COR-L47 (cell line): ENCODE measurements around the gene FGD5.

ENCODE experiments used
- DNase-seq: peaks from one replicate; lab custom pipeline; 2025; lab: John Stamatoyannopoulos, UW

The FGD5 gene

DNA sequence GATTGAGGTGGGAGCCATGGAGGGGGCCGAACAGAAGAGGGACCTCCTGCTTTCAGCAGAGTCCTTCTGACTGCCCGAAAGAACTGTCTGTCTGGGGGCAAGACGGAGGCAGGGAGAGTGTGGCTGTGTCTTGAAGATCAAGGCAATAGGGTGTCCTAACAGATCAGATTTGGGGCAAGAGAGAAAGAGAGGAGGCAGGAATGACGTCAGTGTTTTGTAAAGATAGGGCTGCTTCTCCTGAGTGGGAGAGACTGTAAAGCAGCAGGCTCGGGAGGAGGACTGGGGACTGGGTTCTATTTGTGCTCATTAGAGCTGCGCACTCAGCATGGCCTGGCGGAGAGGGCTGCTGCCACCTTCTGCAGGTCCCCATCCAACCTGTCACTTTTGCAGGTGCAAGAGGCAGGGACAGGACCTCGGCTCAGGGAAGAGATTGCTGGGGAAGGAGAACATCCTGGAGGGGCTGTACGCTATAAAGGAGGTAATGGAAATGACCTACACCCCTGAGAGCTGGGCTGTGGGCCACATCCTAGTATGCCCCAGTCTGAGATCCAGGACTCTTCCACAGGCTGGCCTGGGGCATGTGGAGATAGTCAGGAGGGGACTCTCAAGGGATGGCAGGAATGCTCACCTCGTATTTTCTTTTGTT is 29.0 kb upstream of the FGD5 start:
- no peak for DNase-seq

DNA sequence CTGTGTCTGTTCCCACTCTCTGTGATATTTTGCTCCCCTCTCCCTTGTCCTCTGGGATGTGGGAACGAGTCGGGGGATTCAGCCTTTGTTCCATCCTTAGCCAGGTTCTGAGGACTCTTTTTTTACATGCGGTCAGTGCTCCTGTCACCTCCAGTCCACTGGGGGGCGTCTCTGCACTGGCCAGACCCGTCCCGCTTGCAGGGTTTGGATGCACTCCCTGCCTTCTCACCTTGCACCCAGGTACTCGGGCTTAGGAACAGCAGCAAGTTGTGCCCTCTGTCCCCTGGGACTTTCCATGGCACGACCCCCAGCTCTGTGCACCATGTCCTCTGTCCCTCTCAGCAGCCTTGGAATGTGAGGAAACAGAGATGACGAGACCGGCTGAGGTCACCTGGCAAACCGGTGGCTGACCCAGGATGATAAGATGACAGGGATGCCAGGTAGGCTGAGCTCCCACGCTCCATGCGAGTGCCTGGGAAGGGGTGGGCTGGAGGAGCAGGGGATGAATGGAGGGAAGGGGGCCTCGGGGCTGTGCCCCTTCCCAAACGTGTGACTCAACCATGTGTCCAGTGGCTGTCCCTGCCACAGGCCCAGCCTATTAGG is 27.3 kb upstream of the FGD5 start:
- no peak for DNase-seq

DNA sequence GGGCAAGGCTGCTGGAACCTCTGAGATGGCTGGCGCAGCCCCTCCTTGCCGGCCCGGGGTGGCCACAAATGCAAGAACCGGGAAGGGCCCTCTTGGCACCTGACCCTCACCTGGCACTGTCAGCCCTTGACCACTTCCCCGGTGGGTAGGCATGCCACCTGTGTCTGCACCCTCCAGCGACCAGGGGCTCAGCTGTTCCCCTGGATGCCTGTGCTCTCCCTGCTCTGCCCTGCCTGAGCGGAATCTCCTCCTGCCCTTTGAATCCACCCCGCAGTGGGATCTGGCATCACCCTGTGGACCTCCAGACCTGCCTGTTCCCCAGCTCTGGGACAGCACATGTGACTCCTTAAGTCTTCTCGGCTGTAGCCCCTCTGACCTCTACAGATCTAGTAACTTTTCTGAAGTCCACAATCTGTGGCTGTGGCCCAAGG is 26.1 kb upstream of the FGD5 start:
- no peak for DNase-seq

GRCh38 chr3:14793126-14793857 is 25.5 kb upstream of the FGD5 start:
- DNase-seq, result no peak

- no peak for DNase-seq
These were observed 24.9 kb upstream of the FGD5 start for GRCh38 chr3:14793858-14794234.

- no peak for DNase-seq
These were observed 24.3 kb upstream of the FGD5 start for GRCh38 chr3:14794435-14794834.

DNA sequence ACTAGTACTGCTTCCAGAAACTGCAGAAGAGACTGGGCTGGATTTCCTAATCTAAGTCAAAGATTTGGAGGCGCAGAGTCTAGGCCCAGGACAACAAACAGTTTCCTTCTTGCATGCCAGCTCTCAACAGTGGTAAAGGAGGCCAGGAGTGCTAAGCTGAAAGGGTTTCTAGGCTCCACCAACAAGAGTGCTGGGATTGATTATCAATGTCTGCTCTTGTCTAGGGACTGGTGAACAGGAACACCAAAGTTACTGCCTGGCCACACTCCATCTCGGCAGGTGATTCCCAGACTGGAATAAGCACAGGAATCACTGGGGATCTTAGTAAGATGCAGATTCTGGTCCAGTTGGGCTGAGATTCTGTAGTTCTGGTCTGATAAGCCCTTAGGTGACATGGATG is 22.8 kb upstream of the FGD5 start:
- DNase-seq, result no peak

- DNase-seq, result no peak
These were observed 22.2 kb upstream of the FGD5 start for GRCh38 chr3:14796403-14797077.

GRCh38 chr3:14797731-14798130 is 21.0 kb upstream of the FGD5 start:
- no peak for DNase-seq

DNA sequence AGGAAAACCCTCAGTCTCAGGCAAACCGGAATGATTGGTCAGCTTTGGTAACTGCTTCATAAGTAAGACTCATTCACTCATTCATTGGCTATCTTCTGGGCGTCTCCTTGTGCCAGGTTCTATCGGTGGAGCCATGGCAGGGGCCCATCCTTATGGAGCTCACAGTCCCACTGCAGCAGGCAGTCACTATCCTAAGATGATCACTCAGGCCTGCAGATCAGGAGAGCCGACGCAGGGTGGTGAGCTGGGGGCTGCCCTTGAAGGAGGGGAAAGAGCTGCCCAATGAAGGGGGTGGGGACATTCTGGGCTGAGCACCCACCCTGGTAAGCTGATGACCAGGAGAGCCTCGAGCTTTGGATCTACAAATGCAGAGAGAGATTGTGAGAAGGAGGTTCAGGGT is 20.5 kb upstream of the FGD5 start:
- DNase-seq, result no peak

GRCh38 chr3:14799146-14799545 is 19.6 kb upstream of the FGD5 start:
- DNase-seq, result no peak

- DNase-seq, result no peak
These were observed 17.7 kb upstream of the FGD5 start for GRCh38 chr3:14801031-14801430.

DNA sequence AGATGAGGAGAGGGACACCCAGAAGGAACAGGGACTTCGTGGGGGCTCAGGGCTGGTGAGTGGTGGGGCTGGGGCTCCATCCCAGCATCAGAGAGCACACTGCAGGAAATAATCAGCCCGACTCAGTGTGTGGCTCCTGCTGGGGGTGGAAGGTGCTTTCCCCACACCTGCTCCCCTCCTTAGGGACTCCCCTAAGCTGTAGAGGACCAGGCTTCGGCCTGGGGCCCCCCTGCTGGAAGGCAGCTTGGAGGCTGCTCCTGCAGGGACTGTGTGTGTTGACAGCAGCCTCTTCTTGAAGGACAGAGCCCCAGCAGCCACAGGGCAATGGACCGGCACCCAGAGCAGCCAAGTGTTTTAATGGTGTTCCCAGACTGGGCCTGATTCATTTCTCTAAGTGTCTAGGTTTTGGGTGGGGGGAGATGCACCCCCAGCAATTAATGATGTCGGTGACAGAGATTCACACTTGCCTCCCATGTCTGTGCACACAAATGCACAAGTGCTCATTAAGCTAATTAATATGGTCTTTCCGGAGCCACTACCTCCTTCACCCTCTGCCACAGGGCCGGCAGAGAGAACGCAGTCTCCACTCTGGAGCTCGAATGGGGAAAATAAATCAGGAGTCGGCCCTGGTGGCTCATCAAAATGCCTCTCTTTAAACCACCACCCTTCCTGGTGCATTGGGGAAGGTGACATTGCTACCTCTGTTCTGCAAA is 16.9 kb upstream of the FGD5 start:
- no peak for DNase-seq

- no peak for DNase-seq
These were observed 16.4 kb upstream of the FGD5 start for GRCh38 chr3:14802381-14802731.

- DNase-seq, result no peak
These were observed 15.4 kb upstream of the FGD5 start for GRCh38 chr3:14803101-14803980.

DNA sequence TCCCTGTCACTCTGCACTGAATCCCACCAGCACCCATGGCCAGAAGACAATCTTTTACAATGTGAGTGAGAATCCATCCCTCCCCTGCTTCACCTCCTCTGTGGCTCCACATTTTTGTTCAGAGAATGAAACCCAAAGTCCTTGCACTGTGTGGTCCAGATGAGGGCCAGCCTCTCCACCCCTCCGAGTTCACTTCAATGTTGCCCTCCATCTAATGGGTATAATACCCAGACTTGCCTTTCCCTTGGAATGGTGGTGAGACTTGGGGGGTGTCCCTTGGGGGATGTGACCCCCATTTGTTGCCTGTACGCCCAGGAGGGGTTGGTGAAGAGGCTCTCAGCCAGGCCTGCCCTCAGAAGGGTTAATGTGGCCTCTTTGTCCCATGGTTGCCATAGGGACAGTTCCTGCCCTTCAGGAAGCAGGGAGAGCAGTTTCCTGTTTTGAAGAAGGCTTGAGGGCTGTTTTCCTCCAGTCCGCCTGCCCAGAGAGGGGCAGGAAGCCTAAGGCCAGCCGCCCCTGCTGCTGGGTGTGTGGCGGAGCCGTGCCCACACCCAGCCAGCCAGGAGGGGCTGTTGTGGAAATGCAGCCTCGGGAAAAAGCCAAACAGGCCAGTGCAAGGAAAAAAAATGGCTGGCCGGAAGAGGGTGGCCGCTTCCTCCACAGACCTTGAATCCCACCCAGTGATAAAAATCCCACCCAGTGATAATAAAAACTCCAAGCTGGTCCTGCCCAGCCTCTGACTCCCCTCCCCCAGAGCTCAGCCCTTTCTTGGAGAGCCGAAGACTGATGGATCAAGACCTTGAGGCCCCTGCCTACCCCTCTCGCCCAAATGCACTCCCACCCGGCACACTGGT is 14.6 kb upstream of the FGD5 start:
- no peak for DNase-seq

DNA sequence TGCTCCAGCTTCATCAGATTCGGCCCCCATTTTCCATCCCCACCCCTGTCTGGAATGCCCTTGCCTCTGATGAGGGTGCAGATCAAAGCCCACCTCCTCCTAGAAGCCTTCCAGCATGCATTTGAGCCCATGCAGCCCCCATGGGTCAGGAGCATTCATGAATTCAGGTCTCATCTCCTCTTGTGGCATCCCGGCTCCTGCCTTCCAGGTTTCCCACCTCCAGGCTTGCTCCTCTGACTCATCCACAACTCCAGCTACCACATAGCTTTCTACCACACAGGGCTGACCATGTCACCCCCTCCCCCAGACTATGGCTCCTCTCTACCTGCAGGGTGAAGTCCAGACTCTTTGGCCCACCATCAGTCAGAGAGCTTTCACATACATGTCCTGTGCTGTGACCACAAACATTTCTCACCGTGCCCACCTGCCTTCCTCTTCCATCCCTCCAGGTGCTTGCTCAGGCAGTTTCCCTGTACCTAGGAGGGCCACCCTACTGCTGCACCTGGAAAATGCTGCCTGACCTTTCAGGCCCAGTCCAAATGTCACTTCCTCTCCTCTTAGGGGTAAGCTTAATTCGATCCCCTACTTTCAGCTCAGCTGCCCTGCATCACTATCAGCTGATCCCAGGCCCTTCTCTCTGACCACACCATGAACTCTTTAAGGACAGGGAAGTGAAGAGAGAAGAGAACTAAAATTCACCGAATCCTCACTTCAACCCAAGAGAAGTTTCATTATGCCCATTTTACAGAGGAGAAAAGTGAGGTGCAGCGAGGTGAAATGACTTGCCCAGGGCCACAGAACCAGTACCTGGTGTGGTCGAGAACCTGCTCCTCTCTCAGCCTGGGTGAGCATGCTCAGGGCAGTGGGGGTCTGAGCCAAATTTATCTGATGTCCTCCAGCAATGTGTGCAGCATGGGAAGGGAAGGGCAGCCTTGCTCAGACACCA is 13.7 kb upstream of the FGD5 start:
- DNase-seq, result no peak

GRCh38 chr3:14805961-14806537 is 12.7 kb upstream of the FGD5 start:
- no peak for DNase-seq
